GM19324 (cell line): ENCODE results near the gene ELMOD3.
"Not testable (repeated sequence)": the region's sequence is repeated elsewhere in the genome, so short reads cannot be mapped to it uniquely, and the experiment has no call there.

Experiments
- ATAC-seq: cut with Tn5 transposase; IDR thresholded peaks from one replicate; pipeline ENCODE4 v1.9.1; 2021; ENCODE audit warnings: mild to moderate bottlenecking, moderate library complexity; ENCODE audit not compliant: unreplicated experiment, low FRiP score

Gene ELMOD3

DNA sequence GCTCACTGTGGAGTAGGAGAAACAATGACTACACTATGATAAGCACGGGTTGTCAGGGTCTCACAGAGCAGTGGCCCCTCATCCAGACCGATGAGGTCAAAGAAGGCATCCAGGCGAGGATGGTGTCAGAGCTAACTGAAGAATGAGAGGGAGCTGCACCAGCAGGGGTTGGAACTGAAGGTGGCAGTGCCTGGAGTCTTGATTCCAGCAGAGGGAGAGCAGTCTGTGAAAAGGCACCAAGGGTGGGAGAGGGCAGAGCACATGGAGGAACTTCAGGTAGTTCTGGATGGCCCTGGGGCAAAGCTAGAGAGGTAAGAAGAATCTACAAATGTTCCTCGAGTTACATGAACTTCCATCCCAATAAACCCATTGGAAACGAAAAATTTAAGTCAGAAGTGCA, 12.6 kb downstream of the ELMOD3 start:
- ATAC-seq, result no peak

- no peak for ATAC-seq
Measured at GRCh38 chr2:85368921-85369320, 14.4 kb downstream of the ELMOD3 start.

DNA sequence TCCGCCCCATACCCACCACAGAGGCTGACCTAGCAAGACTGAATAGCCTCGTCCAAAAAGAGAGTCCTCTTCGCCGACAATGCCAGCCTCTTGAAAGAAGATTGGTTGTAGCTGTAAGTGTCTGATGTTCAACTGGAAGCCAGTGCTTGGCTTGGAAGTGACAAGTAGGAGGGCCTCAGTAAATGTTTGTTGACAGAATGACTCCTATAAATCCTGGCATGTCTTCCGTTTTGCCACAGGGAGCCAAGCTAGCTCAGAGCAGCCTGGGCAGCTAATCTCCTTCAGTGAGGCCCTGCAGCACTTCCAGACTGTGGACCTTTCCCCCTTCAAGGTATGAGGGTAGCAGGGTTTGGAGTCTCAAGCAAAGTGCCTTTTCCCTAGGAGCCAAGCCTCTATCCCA, 14.9 kb downstream of the ELMOD3 start:
- ATAC-seq, result no peak

GRCh38 chr2:85371045-85371444, 16.5 kb downstream of the ELMOD3 start:
- no peak for ATAC-seq

- no peak for ATAC-seq
Measured at GRCh38 chr2:85376291-85377065, 21.9 kb downstream of the ELMOD3 start.

- ATAC-seq, result no peak
Measured at GRCh38 chr2:85377083-85377482, 22.5 kb downstream of the ELMOD3 start.

- no peak for ATAC-seq
Measured at GRCh38 chr2:85378257-85378656, 23.7 kb downstream of the ELMOD3 start.

DNA sequence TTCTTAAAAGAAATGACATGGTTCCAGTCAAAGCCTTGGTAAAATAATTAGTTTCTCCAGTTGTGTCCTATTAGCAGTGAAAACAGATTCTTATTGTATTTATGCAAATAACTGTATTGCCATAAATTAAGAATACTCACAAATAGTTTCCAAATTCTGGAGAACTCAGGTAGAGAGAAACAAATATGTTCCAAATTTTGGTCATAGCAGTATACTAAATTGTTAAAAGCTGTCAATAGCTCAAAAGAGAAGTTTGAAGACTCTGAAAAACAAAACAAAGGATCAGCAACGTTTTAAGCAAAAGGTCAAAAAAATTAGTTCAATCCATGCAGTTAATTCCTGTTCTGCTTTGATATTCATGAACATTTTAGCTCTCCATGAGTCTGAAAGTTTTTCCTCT, 25.5 kb downstream of the ELMOD3 start:
- no peak for ATAC-seq

DNA sequence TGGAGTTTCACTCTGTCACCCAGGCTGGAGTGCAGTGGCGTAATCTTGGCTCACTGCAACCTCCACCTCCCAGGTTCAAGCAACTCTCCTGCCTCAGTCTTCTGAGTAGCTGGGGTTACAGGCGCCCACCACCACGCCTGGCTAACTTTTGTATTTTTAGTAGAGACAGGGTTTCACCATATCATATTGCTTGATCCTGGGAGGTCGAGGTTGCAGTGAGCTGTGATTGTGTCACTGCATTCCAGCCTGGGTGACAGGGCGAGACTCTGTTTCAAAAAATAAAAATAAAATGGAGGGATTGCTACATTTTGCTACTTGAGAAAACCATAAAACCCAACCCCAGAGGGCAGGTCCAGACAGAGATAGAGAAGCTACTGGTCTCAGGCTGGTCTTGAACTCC, 28.6 kb downstream of the ELMOD3 start:
- ATAC-seq, result not testable (repeated sequence)

GRCh38 chr2:85383850-85384249, 29.3 kb downstream of the ELMOD3 start:
- no peak for ATAC-seq

- ATAC-seq, result no peak
Measured at GRCh38 chr2:85385746-85386145, 31.2 kb downstream of the ELMOD3 start.

- no peak for ATAC-seq
Measured at GRCh38 chr2:85387754-85388153, 33.2 kb downstream of the ELMOD3 start.

GRCh38 chr2:85388878-85389538, 34.4 kb downstream of the ELMOD3 start:
- no peak for ATAC-seq

GRCh38 chr2:85390941-85391669, 36.5 kb downstream of the ELMOD3 start:
- no peak for ATAC-seq

GRCh38 chr2:85393836-85394235, 39.3 kb downstream of the ELMOD3 start:
- ATAC-seq, result no peak

GRCh38 chr2:85394261-85394681, 39.7 kb downstream of the ELMOD3 start:
- ATAC-seq, result no peak

- no peak for ATAC-seq
Measured at GRCh38 chr2:85394976-85395375, 40.4 kb downstream of the ELMOD3 start.

- ATAC-seq, result no peak
Measured at GRCh38 chr2:85395912-85396475, 41.4 kb downstream of the ELMOD3 start.

DNA sequence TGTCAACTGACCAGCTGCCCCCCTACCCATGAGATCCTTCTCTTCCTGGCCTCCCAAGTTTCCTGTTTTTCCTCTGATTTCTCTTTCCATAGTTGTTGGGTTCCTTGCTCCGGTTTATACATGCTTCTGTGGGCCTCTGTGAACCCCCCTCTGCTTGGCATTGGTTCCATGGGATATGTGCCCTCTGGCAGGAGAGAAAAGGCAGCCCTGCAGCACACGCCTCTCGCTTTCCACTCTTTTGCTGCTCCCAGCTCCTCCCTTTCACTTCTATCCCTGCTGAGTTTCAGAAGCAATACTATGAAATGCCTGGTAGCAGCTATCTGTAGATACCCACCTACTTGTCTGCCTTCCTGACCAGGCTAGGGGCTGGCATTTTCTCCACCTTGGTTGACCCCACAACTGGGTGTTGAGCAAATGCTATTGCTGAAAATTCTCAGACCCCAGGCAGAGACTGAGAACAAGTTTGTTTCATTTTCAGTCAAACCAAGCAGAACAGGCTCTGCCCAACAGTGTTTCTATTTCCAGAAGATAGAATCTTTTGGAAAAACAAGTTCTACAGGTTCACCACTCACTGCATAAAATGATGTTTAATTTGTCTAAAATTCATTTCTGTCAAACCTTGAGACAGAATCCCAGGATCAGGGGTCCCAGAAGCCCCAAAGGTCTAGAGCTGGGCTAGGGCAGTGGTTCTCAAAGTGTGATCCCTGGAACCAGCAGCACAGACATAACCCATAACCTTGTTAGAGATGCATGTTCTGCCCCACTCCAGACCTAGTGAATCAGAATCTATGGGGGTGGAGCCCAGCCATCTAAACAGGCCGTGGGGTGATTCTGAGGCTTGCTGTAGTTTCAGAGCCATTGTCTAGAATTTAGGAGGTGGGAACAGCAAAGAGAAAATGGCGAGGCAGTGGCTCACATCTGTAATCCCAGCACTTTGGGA, 42.2 kb downstream of the ELMOD3 start:
- ATAC-seq, result no peak

- ATAC-seq, result no peak
Measured at GRCh38 chr2:85397925-85398331, 43.4 kb downstream of the ELMOD3 start.
